Keratinocyte (primary cell): ENCODE results near the gene LRRC7. TPM values are rescaled to one million over a fixed set of nuclear protein-coding genes. Genes with fewer than 3 reads are reported as not detected.
A peak's percentile ranks its signal among the peaks of the same experiment; 100 is the strongest.

Experiments
- DNase-seq: peaks from one replicate; pipeline ENCODE4 v3.0.0-alpha.2; 2011; ENCODE audit warnings: low read depth, missing footprints, low spot score
- FAIRE-seq: peaks from 2 replicates; lab custom pipeline; 2011; peaks lifted over from hg19 to GRCh38; lab: Jason Lieb, UNC
- H2AFZ ChIP-seq: 2 replicates; pipeline ENCODE4 v1.6.0; 2012; ENCODE audit warnings: low read length, control low read depth, inconsistent platforms; ENCODE audit not compliant: control insufficient read depth
- H3K27ac ChIP-seq: 2 replicates; pipeline ENCODE4 v1.5.1; 2011; ENCODE audit warnings: low read length; ENCODE audit not compliant: control insufficient read depth, insufficient read depth
- H3K27me3 ChIP-seq: 3 replicates; pipeline ENCODE4 v1.6.0; 2011; ENCODE audit warnings: low read length; ENCODE audit not compliant: control insufficient read depth, insufficient read depth; ENCODE audit errors: extremely low read depth
- H3K36me3 ChIP-seq, 2 experiments: 2 replicates in 1 of 2; 3 replicates in 1 of 2; pipeline ENCODE4 v1.5.1; 2011; ENCODE audit warnings: low read length in 2 of 2, mild to moderate bottlenecking in 1 of 2; ENCODE audit not compliant: control insufficient read depth in 2 of 2, insufficient read depth in 2 of 2; ENCODE audit errors: extremely low read depth in 1 of 2
- H3K4me1 ChIP-seq: 3 replicates; pipeline ENCODE4 v1.5.1; 2011; ENCODE audit warnings: low read length; ENCODE audit not compliant: control insufficient read depth, insufficient read depth; ENCODE audit errors: extremely low read depth
- H3K4me2 ChIP-seq: 3 replicates; pipeline ENCODE4 v1.6.0; 2011; ENCODE audit warnings: low read depth, low read length; ENCODE audit not compliant: control insufficient read depth, insufficient read depth; ENCODE audit errors: extremely low read depth
- H3K4me3 ChIP-seq, 3 experiments: fragments of 200-600 bp in 1 of 3; sonication (generic) in 1 of 3; 2 replicates in 2 of 3; 3 replicates in 1 of 3; pipeline ENCODE4 v1.5.1; 2011 to 2016; ENCODE audit warnings: low read length in 3 of 3, mild to moderate bottlenecking in 3 of 3, control low read depth in 2 of 3, inconsistent platforms in 1 of 3, low read depth in 1 of 3, mixed read lengths in 1 of 3, mixed run types in 1 of 3, moderate library complexity in 1 of 3; ENCODE audit not compliant: control insufficient read depth in 2 of 3, insufficient read depth in 2 of 3; ENCODE audit errors: extremely low read depth in 1 of 3
- H3K79me2 ChIP-seq: 2 replicates; pipeline ENCODE4 v1.6.0; 2012; ENCODE audit warnings: low read length; ENCODE audit not compliant: control insufficient read depth, insufficient read depth
- H3K9ac ChIP-seq: 3 replicates; pipeline ENCODE4 v1.6.0; 2011; ENCODE audit warnings: low read length; ENCODE audit not compliant: control insufficient read depth, insufficient read depth; ENCODE audit errors: extremely low read depth
- H3K9me1 ChIP-seq: 3 replicates; pipeline ENCODE4 v1.6.0; 2011; ENCODE audit warnings: low read length; ENCODE audit not compliant: control insufficient read depth, insufficient read depth; ENCODE audit errors: extremely low read depth
- H3K9me3 ChIP-seq: 2 replicates; pipeline ENCODE4 v1.5.1; 2012; ENCODE audit warnings: low read depth, low read length; ENCODE audit not compliant: control insufficient read depth
- H4K20me1 ChIP-seq: 3 replicates; pipeline ENCODE4 v1.6.0; 2011; ENCODE audit warnings: low read length; ENCODE audit not compliant: control insufficient read depth, insufficient read depth; ENCODE audit errors: extremely low read depth
- CTCF ChIP-seq, 3 experiments: IDR thresholded peaks in 1 of 3; conservative IDR thresholded peaks in 1 of 3; optimal IDR thresholded peaks in 1 of 3; 2 replicates in 2 of 3; 3 replicates in 1 of 3; pipeline versions ENCODE3 to v1.5.1; 2011; ENCODE audit warnings: low read length in 3 of 3, mild to moderate bottlenecking in 3 of 3, moderate library complexity in 2 of 3, control low read depth in 1 of 3, inconsistent platforms in 1 of 3; ENCODE audit not compliant: insufficient read depth in 2 of 3; ENCODE audit errors: extremely low read depth in 1 of 3
- EZH2 ChIP-seq: IDR thresholded peaks from one replicate; pipeline ENCODE4 v1.6.1; 2012; ENCODE audit warnings: inconsistent platforms, mild to moderate bottlenecking, low read length, moderate library complexity
- dilution Hi-C: fragments of 300-500 bp; cut with MboI; formaldehyde crosslinking; loops from one replicate; pipeline ENCODE4 v1.7.0; 2020; ENCODE audit warnings: low sequenced_read_pairs; ENCODE audit not compliant: extremely low pct_ligation_motif_present
- polyA plus RNA-seq, 5 experiments: library from polyadenylated mRNA; depleted of rRNA in 3 of 5; stranded (reverse) in 3 of 5; stranded (forward) in 1 of 5; unstranded in 1 of 5; fragments of >200 nt; gene quantifications; 1 replicate in 1 of 5; 2 replicates in 3 of 5; 3 replicates in 1 of 5; pipeline versions ENCODE4 v1.2.1 to v1.2.3, GENCODE V29; 2011 to 2012; ENCODE audit warnings: missing spikeins in 2 of 5, low read depth in 1 of 5, low replicate concordance in 1 of 5

LRRC7 gene
- polyA plus RNA-seq, 1 donor (not counting 4 experiments of a cell fraction or from before 2014, with no cell fraction given), result 0.28 TPM

GRCh38 chr1:69750638-69751037 is 182.9 kb downstream of the LRRC7 start:
- Histone ChIP-seq H3K9me1 (no peaks in the 10 kb centered on the region), H2AFZ (no peak overlapping the region), H4K20me1 (no peaks in the 10 kb centered on the region), H3K4me2 (no peak overlapping the region), H3K4me3 (no peak overlapping the region), H3K27me3 (no peaks in the 10 kb centered on the region), H3K9me3 (no peaks in the 10 kb centered on the region), H3K4me1 (peaks cover 6% of the 10 kb centered on the region), H3K27ac (no peak overlapping the region), H3K36me3 (no peaks in the 10 kb centered on the region), H3K79me2 (no peaks in the 10 kb centered on the region), H3K9ac (no peak overlapping the region)
- dilution Hi-C loops, result no loop called here
- TF ChIP-seq CTCF (optimal IDR thresholded peaks at IDR 0.05 in 1 of 3, IDR thresholded peaks at IDR 0.05 in 1 of 3, conservative IDR thresholded peaks at IDR 0.05 in 1 of 3; ENCODE audit: extremely low read depth in 1 of 3, insufficient read depth in 2 of 3, low read length in 3 of 3) (no peak), EZH2 (no peak)
- DNase-seq (no peak), FAIRE-seq (no peak)

GRCh38 chr1:69752831-69753230 is 185.1 kb downstream of the LRRC7 start:
- no peak for TF ChIP-seq CTCF (optimal IDR thresholded peaks at IDR 0.05 in 1 of 3, IDR thresholded peaks at IDR 0.05 in 1 of 3, conservative IDR thresholded peaks at IDR 0.05 in 1 of 3; ENCODE audit: extremely low read depth in 1 of 3, insufficient read depth in 2 of 3, low read length in 3 of 3)
- TF ChIP-seq EZH2, result no peak
- no peaks in the 10 kb centered on the region for H3K9me1 ChIP-seq
- no peak overlapping the region for H3K4me2 ChIP-seq
- no peaks in the 10 kb centered on the region for H3K36me3 ChIP-seq
- H4K20me1 ChIP-seq, result no peaks in the 10 kb centered on the region
- H3K27ac ChIP-seq, result no peak overlapping the region
- no peaks in the 10 kb centered on the region for H3K79me2 ChIP-seq
- FAIRE-seq (no peak), DNase-seq (no peak)
- H2AFZ ChIP-seq, result peak overlapping the region; percentile 39
- H3K9ac ChIP-seq, result no peak overlapping the region
- H3K27me3 ChIP-seq, result no peaks in the 10 kb centered on the region
- dilution Hi-C loops, result no loop called here
- peaks cover 6% of the 10 kb centered on the region for H3K4me1 ChIP-seq
- H3K4me3 ChIP-seq, result no peak overlapping the region
- H3K9me3 ChIP-seq, result no peaks in the 10 kb centered on the region
